Measurements from ENCODE around the gene TOMM70. TPM values are rescaled to one million over a fixed set of nuclear protein-coding genes. Genes with fewer than 3 reads are reported as not detected.

Gene TOMM70
- total and polyA plus RNA-seq, 2 of the 8 experiments (the other 6 are each of a cell fraction or from before 2014, with no cell fraction given) = 10.9 to 52.1 TPM

DNA sequence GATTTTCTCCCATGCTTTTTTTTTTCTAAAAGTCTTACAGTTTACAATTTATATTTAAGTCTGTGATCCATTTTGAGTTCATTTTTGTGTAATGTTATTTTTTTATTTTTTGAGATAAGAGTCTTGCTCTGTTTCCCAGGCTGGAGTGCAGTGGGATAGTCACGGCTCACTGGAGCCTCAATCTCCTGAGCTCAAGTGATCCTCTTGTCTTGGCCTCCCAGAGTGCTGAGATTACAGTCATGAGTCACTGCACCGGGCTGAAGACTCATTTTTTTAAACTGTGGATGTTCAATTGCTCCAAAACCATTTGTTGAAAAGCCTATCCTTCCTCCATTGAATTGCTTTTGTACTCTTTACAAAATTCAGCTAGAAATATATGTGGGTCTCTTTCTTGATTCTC is 20.0 kb upstream of the TOMM70 start (continued):
- TF ChIP-seq, protein P1, sequence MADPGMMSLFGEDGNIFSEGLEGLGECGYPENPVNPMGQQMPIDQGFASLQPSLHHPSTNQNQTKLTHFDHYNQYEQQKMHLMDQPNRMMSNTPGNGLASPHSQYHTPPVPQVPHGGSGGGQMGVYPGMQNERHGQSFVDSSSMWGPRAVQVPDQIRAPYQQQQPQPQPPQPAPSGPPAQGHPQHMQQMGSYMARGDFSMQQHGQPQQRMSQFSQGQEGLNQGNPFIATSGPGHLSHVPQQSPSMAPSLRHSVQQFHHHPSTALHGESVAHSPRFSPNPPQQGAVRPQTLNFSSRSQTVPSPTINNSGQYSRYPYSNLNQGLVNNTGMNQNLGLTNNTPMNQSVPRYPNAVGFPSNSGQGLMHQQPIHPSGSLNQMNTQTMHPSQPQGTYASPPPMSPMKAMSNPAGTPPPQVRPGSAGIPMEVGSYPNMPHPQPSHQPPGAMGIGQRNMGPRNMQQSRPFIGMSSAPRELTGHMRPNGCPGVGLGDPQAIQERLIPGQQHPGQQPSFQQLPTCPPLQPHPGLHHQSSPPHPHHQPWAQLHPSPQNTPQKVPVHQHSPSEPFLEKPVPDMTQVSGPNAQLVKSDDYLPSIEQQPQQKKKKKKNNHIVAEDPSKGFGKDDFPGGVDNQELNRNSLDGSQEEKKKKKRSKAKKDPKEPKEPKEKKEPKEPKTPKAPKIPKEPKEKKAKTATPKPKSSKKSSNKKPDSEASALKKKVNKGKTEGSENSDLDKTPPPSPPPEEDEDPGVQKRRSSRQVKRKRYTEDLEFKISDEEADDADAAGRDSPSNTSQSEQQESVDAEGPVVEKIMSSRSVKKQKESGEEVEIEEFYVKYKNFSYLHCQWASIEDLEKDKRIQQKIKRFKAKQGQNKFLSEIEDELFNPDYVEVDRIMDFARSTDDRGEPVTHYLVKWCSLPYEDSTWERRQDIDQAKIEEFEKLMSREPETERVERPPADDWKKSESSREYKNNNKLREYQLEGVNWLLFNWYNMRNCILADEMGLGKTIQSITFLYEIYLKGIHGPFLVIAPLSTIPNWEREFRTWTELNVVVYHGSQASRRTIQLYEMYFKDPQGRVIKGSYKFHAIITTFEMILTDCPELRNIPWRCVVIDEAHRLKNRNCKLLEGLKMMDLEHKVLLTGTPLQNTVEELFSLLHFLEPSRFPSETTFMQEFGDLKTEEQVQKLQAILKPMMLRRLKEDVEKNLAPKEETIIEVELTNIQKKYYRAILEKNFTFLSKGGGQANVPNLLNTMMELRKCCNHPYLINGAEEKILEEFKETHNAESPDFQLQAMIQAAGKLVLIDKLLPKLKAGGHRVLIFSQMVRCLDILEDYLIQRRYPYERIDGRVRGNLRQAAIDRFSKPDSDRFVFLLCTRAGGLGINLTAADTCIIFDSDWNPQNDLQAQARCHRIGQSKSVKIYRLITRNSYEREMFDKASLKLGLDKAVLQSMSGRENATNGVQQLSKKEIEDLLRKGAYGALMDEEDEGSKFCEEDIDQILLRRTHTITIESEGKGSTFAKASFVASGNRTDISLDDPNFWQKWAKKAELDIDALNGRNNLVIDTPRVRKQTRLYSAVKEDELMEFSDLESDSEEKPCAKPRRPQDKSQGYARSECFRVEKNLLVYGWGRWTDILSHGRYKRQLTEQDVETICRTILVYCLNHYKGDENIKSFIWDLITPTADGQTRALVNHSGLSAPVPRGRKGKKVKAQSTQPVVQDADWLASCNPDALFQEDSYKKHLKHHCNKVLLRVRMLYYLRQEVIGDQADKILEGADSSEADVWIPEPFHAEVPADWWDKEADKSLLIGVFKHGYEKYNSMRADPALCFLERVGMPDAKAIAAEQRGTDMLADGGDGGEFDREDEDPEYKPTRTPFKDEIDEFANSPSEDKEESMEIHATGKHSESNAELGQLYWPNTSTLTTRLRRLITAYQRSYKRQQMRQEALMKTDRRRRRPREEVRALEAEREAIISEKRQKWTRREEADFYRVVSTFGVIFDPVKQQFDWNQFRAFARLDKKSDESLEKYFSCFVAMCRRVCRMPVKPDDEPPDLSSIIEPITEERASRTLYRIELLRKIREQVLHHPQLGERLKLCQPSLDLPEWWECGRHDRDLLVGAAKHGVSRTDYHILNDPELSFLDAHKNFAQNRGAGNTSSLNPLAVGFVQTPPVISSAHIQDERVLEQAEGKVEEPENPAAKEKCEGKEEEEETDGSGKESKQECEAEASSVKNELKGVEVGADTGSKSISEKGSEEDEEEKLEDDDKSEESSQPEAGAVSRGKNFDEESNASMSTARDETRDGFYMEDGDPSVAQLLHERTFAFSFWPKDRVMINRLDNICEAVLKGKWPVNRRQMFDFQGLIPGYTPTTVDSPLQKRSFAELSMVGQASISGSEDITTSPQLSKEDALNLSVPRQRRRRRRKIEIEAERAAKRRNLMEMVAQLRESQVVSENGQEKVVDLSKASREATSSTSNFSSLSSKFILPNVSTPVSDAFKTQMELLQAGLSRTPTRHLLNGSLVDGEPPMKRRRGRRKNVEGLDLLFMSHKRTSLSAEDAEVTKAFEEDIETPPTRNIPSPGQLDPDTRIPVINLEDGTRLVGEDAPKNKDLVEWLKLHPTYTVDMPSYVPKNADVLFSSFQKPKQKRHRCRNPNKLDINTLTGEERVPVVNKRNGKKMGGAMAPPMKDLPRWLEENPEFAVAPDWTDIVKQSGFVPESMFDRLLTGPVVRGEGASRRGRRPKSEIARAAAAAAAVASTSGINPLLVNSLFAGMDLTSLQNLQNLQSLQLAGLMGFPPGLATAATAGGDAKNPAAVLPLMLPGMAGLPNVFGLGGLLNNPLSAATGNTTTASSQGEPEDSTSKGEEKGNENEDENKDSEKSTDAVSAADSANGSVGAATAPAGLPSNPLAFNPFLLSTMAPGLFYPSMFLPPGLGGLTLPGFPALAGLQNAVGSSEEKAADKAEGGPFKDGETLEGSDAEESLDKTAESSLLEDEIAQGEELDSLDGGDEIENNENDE (IDR thresholded peaks at IDR 0.05; ENCODE audit: insufficient replicate concordance, low read length) = no peak
- TF ChIP-seq RBBP5 (IDR thresholded peaks at IDR 0.05; ENCODE audit: borderline replicate concordance, low read depth, low read length) (no peak), SP1 (IDR thresholded peaks at IDR 0.05; ENCODE audit: low read depth, low read length) (no peak), JUND (IDR thresholded peaks at IDR 0.05; ENCODE audit: low read length) (no peak)

Measured in H1 (cell line).